C4-2B (cell line): ENCODE results near the gene CDKAL1.

Experiments
- H3K27ac ChIP-seq: fragments of 450-650 bp; 2 replicates; pipeline ENCODE4 v1.5.1; 2017
- CTCF ChIP-seq: fragments of 450-650 bp; conservative IDR thresholded peaks from 2 replicates; pipeline ENCODE4 v1.5.1; 2017; ENCODE audit warnings: mild to moderate bottlenecking
- ZFX ChIP-seq: fragments of 450-650 bp; IDR thresholded peaks from 2 replicates; pipeline ENCODE4 v1.6.1; 2017

Gene CDKAL1

GRCh38 chr6:21143645-21144044, 609.4 kb downstream of the CDKAL1 start:
- no peak overlapping the region for H3K27ac ChIP-seq
- TF ChIP-seq ZFX = no peak
- TF ChIP-seq CTCF = no peak

GRCh38 chr6:21144928-21145327, 610.7 kb downstream of the CDKAL1 start:
- TF ChIP-seq CTCF (no peak), ZFX (no peak)
- no peak overlapping the region for H3K27ac ChIP-seq

GRCh38 chr6:21147995-21148394, 613.7 kb downstream of the CDKAL1 start:
- no peak for TF ChIP-seq ZFX
- no peak for TF ChIP-seq CTCF
- no peak overlapping the region for H3K27ac ChIP-seq

- H3K27ac ChIP-seq = no peak overlapping the region
- TF ChIP-seq ZFX (no peak), CTCF (no peak)
These were observed 615.2 kb downstream of the CDKAL1 start for GRCh38 chr6:21149470-21149869.

GRCh38 chr6:21150667-21151066, 616.4 kb downstream of the CDKAL1 start:
- no peak for TF ChIP-seq ZFX
- TF ChIP-seq CTCF = no peak
- no peak overlapping the region for H3K27ac ChIP-seq

GRCh38 chr6:21151119-21151518, 616.9 kb downstream of the CDKAL1 start:
- TF ChIP-seq CTCF = no peak
- no peak for TF ChIP-seq ZFX
- no peak overlapping the region for H3K27ac ChIP-seq

- H3K27ac ChIP-seq = no peak overlapping the region
- TF ChIP-seq ZFX (no peak), CTCF (no peak)
These were observed 617.3 kb downstream of the CDKAL1 start for GRCh38 chr6:21151530-21151929.
